Measurements from ENCODE around the gene KRTAP10-1.

Gene KRTAP10-1

GRCh38 chr21:44490816-44491215 lies 49.2 kb downstream of the KRTAP10-1 start:
- peaks cover 7% of the 10 kb centered on the region for H3K4me1 Mint-ChIP-seq
- H3K4me3 Mint-ChIP-seq: no peak overlapping the region
- H3K9me3 Mint-ChIP-seq: peaks cover 54% of the 10 kb centered on the region
- no peak for DNase-seq
- H3K27ac Mint-ChIP-seq: no peak overlapping the region
- H3K36me3 Mint-ChIP-seq (ENCODE audit: low read depth): peaks cover 40% of the 10 kb centered on the region
- H3K27me3 Mint-ChIP-seq (ENCODE audit: low read depth, poor library complexity): peaks cover 8% of the 10 kb centered on the region
- TF ChIP-seq CTCF (IDR thresholded peaks at IDR 0.05): no peak

GRCh38 chr21:44490405-44490804 lies 49.6 kb downstream of the KRTAP10-1 start:
- TF ChIP-seq CTCF (IDR thresholded peaks at IDR 0.05): no peak
- Mint-ChIP-seq H3K4me3 (no peak overlapping the region), H3K36me3 (ENCODE audit: low read depth) (peaks cover 36% of the 10 kb centered on the region), H3K9me3 (peaks cover 52% of the 10 kb centered on the region), H3K27ac (no peak overlapping the region), H3K27me3 (ENCODE audit: low read depth, poor library complexity) (peaks cover 7% of the 10 kb centered on the region), H3K4me1 (peaks cover 3% of the 10 kb centered on the region)
- no peak for DNase-seq

GRCh38 chr21:44489962-44490361 lies 50.0 kb downstream of the KRTAP10-1 start:
- DNase-seq: no peak
- no peak overlapping the region for H3K4me3 Mint-ChIP-seq
- peaks cover 6% of the 10 kb centered on the region for H3K27me3 Mint-ChIP-seq (ENCODE audit: low read depth, poor library complexity)
- peaks cover 4% of the 10 kb centered on the region for H3K4me1 Mint-ChIP-seq
- H3K27ac Mint-ChIP-seq: no peak overlapping the region
- H3K9me3 Mint-ChIP-seq: peaks cover 50% of the 10 kb centered on the region
- H3K36me3 Mint-ChIP-seq (ENCODE audit: low read depth): peaks cover 33% of the 10 kb centered on the region
- no peak for TF ChIP-seq CTCF (IDR thresholded peaks at IDR 0.05)
